Activated T-cell treated with anti-CD3 and anti-CD28 coated beads for 24 hours (primary cell): ENCODE results near the gene TDRKH.
"Not testable (repeated sequence)": the region's sequence is repeated elsewhere in the genome, so short reads cannot be mapped to it uniquely, and the experiment has no call there.

ENCODE experiments used
- DNase-seq: peaks from one replicate; pipeline ENCODE4 v3.0.0-alpha.2; 2020; ENCODE audit warnings: low read depth

Gene TDRKH

DNA sequence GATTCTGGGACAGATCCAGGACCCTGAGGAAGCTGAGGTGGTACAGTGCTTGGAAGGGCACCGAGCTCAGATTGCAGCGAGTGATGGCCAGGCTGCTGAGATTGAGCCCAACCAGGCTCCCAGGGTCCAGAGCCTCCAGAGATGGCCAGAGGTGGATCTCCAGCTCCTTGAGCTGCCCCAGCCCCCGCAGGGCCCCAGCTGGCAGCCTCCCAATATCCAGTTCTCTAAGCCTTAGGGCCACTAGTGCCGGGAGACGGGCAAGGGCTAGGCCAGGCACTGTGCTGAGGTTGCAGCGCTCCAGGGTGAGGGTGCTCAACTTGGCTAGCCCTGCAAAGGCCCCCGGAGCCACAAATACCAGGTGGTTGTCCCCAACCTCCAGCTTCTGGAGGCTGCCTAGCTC, 11.5 kb upstream of the TDRKH start:
- DNase-seq: no peak

DNA sequence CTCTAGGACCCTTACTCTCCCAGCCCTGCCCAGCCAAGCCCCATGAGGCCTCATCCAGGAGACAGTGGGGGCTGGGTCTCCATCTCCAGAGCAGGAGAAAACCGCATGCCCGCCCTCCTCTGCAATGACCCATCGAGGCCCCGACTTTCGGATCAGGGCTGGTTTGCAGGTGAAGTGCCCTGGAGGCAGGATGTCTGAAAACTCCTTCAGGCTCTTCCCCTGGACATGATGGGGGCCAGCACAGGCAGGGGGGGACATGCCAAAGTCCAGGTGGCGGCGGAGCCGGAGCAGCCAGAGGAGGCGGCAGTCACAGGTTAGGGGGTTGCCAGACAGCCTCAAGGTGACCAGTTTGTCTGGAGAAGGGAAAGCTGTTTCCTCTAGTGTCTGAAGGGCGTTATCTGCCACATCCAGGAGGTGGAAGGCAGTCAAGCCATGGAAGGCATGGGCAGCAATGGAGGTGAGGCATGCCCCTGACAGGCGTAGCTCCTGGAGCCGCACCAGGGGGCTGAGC, 11.1 kb upstream of the TDRKH start:
- no peak for DNase-seq

GRCh38 chr1:151800830-151801229, 10.5 kb upstream of the TDRKH start:
- no peak for DNase-seq

DNA sequence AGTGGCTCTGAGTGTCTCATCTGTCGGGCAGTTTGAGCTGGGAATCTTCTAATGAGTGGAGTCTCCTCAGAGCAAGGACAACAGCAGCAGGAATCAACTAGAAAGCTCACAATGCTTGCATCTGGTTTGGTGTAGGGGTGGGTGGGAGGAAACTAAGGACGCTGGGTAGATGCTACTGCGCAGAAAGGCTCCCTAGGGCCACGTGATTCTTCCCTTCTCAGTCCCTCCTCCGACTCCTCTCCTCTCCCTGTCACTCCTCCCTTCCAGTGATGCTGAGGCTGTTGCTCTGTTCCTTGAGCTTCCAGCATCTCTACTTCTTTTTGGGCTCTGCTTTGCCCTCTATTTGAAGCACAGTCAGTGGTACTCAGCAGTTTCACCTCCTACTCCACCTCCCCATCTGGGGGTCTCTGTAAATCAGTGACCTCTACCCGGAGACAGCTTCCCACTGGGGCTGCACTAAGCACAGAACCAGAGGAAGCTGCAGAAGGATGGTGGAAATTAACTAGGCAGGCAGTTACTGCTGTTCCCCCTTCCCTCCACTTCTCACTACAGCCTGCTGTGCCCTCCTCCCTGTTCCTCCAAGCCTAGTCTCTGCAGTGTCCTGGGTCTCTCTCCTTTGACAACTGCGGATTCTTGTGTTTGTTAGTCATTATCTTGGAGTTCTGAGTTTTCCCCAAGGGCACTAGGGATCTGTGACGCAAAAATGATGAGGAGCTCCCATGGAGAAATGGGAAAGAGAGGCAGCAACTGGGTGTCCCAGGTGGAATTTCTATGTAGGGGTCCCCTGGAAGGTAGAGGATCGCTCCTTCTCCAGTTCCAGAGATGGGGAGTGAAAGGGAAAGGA, 9.1 kb upstream of the TDRKH start:
- DNase-seq: no peak

DNA sequence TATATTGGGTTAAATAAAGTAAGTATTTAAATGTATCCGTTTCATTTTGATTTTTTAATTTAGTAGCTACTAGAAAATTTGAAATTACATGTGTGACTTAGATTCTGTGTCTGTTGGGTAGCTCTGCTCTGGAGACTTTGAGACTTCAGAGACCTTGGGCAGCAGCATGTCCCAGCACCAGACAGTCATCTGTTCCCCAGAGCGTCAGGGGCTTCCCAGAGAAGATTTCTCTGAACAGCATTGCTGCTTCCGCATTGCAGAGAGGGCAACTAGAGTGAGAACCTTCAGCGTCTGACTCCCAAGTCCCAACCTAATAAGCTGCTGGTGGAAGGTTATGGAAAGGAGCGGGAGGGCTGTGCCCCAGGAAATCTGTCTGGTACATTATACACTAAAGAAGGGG, 8.3 kb upstream of the TDRKH start:
- DNase-seq: no peak

- no peak for DNase-seq
Measured at GRCh38 chr1:151790940-151791651, 796 bp upstream of the TDRKH start.

- no peak for DNase-seq
Measured at GRCh38 chr1:151787689-151788088, 2.6 kb downstream of the TDRKH start.

DNA sequence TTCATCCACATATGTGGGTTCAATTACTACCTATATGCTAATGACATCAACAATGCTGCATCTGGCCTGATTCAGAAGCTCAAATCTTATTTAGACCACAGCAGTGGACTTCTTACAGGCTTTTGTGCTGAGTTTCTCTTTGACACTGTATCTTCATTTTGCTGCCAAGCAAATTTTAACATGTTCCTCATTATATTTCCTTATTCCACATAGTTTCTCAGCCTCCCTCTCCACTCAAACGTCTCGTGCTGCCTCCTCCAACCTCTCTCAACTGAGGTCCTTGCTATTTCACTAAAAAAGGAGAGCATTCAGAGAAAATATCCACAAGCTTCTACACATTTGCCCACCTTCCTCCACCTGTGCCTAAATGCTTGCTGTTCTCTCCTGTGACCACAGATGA, 6.5 kb downstream of the TDRKH start:
- DNase-seq: no peak

GRCh38 chr1:151782741-151783140, 7.6 kb downstream of the TDRKH start:
- DNase-seq: no peak

GRCh38 chr1:151782026-151782425, 8.3 kb downstream of the TDRKH start:
- not testable (repeated sequence) for DNase-seq

DNA sequence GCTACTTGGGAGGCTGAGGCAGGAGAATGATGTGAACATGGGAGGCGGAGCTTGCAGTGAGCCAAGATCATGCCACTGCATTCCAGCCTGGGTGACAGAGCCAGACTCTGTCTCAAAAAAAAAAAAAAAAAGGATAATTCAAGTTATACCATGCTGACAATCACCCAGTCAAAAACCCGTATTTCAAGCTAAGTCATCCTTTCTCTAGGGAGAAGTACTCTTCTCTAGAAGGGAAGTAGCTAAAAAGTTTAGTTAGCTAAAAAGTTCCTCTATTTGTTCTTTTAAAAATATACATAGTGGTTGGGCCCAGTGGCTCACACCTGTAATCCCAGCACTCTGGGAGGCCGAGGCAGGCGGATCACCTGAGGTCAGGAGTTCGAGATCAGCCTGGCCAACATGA, 9.6 kb downstream of the TDRKH start:
- DNase-seq: not testable (repeated sequence)

DNA sequence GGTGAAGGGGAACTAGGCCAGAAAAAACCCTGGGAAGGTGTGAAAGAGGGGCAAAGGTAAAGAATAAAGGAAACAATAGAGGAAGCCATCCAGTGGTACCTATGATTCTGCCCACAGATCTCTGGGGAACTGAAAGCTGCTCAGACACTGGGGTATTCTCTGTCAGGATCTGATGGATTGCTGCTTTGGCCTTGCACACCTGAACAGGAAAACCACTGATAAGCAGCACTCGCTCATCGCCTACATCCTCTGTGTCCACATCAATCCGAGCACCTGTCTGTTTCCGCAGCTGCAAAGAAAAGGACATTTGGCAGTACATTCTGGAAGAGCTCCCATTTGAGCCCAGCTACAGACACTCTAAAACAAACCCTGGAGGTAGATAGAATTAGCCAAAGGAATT, 10.4 kb downstream of the TDRKH start:
- no peak for DNase-seq

DNA sequence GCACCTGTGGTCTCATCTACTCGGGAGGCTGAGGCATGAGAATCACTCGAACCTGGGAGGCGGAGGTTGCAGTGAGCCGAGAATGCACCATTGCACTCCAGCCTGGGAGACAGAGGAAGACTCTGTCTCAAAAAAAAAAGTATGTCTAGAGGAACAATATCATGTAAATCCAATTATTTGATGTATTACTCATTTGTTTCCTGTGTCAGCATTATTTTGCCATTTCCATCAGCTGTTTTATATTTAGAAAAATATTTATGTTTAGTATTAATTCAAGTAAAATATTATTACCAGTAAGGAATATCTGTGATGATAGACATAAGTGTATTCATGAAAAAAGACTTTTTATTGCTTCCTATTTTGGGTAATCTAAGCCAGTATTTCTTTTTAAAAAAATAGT, 13.0 kb downstream of the TDRKH start:
- no peak for DNase-seq

DNA sequence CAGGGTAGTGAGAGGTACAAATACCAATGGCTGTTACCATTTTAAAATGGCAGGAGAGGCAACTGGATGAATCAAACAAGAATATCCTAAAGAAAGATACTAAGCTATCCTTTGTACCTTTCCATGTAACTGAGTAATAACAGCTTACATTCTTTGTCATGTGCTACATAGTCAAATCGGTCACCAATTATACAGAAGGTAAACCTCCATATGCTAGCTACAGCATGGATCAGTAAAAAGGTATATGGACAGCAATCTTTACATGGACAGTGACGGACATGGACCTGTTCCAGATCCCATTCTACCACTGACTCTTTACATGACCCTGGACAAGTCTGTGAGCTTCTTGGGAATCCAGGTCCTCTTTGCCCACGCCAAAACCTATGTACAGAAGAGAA, 13.6 kb downstream of the TDRKH start:
- no peak for DNase-seq

- DNase-seq: no peak
Measured at GRCh38 chr1:151775894-151776664, 14.2 kb downstream of the TDRKH start.

GRCh38 chr1:151774256-151774922, 15.9 kb downstream of the TDRKH start:
- no peak for DNase-seq

- DNase-seq: no peak
Measured at GRCh38 chr1:151773702-151774101, 16.6 kb downstream of the TDRKH start.

GRCh38 chr1:151769270-151769669, 21.0 kb downstream of the TDRKH start:
- not testable (repeated sequence) for DNase-seq

- not testable (repeated sequence) for DNase-seq
Measured at GRCh38 chr1:151768351-151769066, 21.8 kb downstream of the TDRKH start.

- DNase-seq: no peak
Measured at GRCh38 chr1:151763990-151764389, 26.3 kb downstream of the TDRKH start.
